GM12878 (cell line): ENCODE measurements around the gene NLGN1. TPM values are rescaled to one million over a fixed set of nuclear protein-coding genes. Genes with fewer than 3 reads are reported as not detected.

ENCODE experiments used
- ATAC-seq: fragments of 200-7000 bp; cut with Tn5 transposase; 3 replicates; pipeline ENCODE4 v1.9.1; 2020; ENCODE audit warnings: mild to moderate bottlenecking, moderate library complexity
- BruUV-seq: library from RNA; stranded (reverse); fragments of 400-500 nt; replicated peaks from 2 replicates; lab custom pipeline; 2021; lab: Mats Ljungman, UMichigan
- CTCF ChIA-PET: fragments of 300-600 bp; sonication (Branson Sonifier 250); formaldehyde crosslinking; extraction: SDS; loops from one replicate; lab custom pipeline; 2021; ENCODE audit warnings: inconsistent platforms; lab: Yijun Ruan, JAX
- POLR2A ChIA-PET: fragments of 350-600 bp; formaldehyde crosslinking; extraction: SDS; loops from one replicate; lab custom pipeline; 2021; ENCODE audit warnings: inconsistent platforms; lab: Charles Lee
- RAD21 ChIA-PET: fragments of 300-600 bp; sonication (Branson Sonifier 250); formaldehyde crosslinking; loops from one replicate; lab custom pipeline; 2023; ENCODE audit warnings: antibody characterized with exemption; ENCODE audit not compliant: unreplicated experiment; lab: Charles Lee
- SMC1A ChIA-PET: fragments of 300-600 bp; sonication (Branson Sonifier 250); formaldehyde crosslinking; loops from one replicate; lab custom pipeline; 2023; ENCODE audit not compliant: unreplicated experiment, uncharacterized antibody; lab: Charles Lee
- DNase-seq: peaks from one replicate; pipeline ENCODE4 v3.0.0-alpha.2; 2011; ENCODE audit warnings: low read depth, low spot score
- FAIRE-seq: peaks from 3 replicates; lab custom pipeline; 2011; peaks lifted over from hg19 to GRCh38; lab: Jason Lieb, UNC
- H2AFZ ChIP-seq: 2 replicates; pipeline ENCODE4 v1.6.0; 2011; ENCODE audit warnings: low read depth, low read length, control low read depth; ENCODE audit not compliant: control insufficient read depth
- H3K27ac ChIP-seq: 2 replicates; pipeline ENCODE4 v1.5.1; 2011; ENCODE audit warnings: control low read depth; ENCODE audit not compliant: control insufficient read depth, insufficient read depth
- H3K27me3 ChIP-seq, 2 experiments: replicated peaks in 1 of 2; 2 replicates each; pipeline versions ENCODE4 v1.6.0 to v1.6.1; 2011; ENCODE audit warnings: low read length in 1 of 2; ENCODE audit not compliant: control insufficient read depth in 2 of 2, insufficient read depth in 2 of 2
- H3K36me3 ChIP-seq, 2 experiments: 2 replicates each; pipeline ENCODE4 v1.5.1; 2011; ENCODE audit warnings: low read length in 1 of 2; ENCODE audit not compliant: control insufficient read depth in 2 of 2, insufficient read depth in 2 of 2
- H3K4me1 ChIP-seq: 2 replicates; pipeline ENCODE4 v1.6.1; 2011; ENCODE audit warnings: mild to moderate bottlenecking, low read length, moderate library complexity, mixed read lengths; ENCODE audit not compliant: control insufficient read depth, insufficient read depth
- H3K4me2 ChIP-seq: 2 replicates; pipeline ENCODE4 v1.6.0; 2011; ENCODE audit warnings: control low read depth; ENCODE audit not compliant: control insufficient read depth, insufficient read depth
- H3K4me3 ChIP-seq: fragments of 200-600 bp; sonication (generic); 2 replicates; pipeline ENCODE4 v1.5.1; 2016
- H3K79me2 ChIP-seq: 2 replicates; pipeline ENCODE4 v1.6.0; 2011; ENCODE audit warnings: low read length; ENCODE audit not compliant: control insufficient read depth, insufficient read depth
- H3K9ac ChIP-seq: 2 replicates; pipeline ENCODE4 v1.8.0; 2011; ENCODE audit warnings: low read length, control low read depth, mixed read lengths; ENCODE audit not compliant: control insufficient read depth, insufficient read depth
- H3K9me3 ChIP-seq: replicated peaks from 3 replicates; pipeline ENCODE4 v1.5.1; 2011; ENCODE audit warnings: mild to moderate bottlenecking, low read length; ENCODE audit not compliant: control insufficient read depth, insufficient read depth
- H4K20me1 ChIP-seq: 2 replicates; pipeline ENCODE4 v1.6.0; 2011; ENCODE audit not compliant: control insufficient read depth, insufficient read depth
- JUND ChIP-seq: IDR thresholded peaks from 2 replicates; pipeline ENCODE4 v1.6.1; 2012; ENCODE audit warnings: low read depth, mild to moderate bottlenecking, low read length, improper control_type of control experiment, moderate library complexity
- KDM1A ChIP-seq: fragments of 200-600 bp; sonication (generic); IDR thresholded peaks from 2 replicates; pipeline ENCODE4 v1.6.1; 2016; ENCODE audit warnings: borderline replicate concordance
- KLF5 ChIP-seq: fragments of 450-650 bp; IDR thresholded peaks from 2 replicates; pipeline ENCODE4 v1.6.1; 2014; ENCODE audit warnings: mild to moderate bottlenecking; ENCODE audit not compliant: partially characterized antibody
- NR2C1 ChIP-seq: fragments of 450-650 bp; IDR thresholded peaks from 2 replicates; pipeline ENCODE4 v1.6.1; 2017; ENCODE audit warnings: antibody characterized with exemption, mild to moderate bottlenecking, moderate library complexity
- SIX5 ChIP-seq: IDR thresholded peaks from 2 replicates; pipeline ENCODE4 v1.6.1; 2011; ENCODE audit warnings: mild to moderate bottlenecking, low read depth, low read length, moderate library complexity; ENCODE audit not compliant: severe bottlenecking
- SMC3 ChIP-seq: IDR thresholded peaks from 2 replicates; pipeline ENCODE4 v1.6.1; 2011; ENCODE audit warnings: low read length, improper control_type of control experiment, borderline replicate concordance
- SP1 ChIP-seq: IDR thresholded peaks from one replicate; pipeline ENCODE4 v1.6.1; 2011; ENCODE audit warnings: low read depth, low read length
- SPI1 ChIP-seq: IDR thresholded peaks from 2 replicates; pipeline ENCODE4 v1.6.1; 2011; ENCODE audit warnings: low read depth, mild to moderate bottlenecking, low read length, moderate library complexity, borderline replicate concordance; ENCODE audit not compliant: insufficient read depth
- SREBF2 ChIP-seq: IDR thresholded peaks from 2 replicates; pipeline ENCODE4 v1.6.1; 2012; ENCODE audit warnings: mild to moderate bottlenecking, low read length
- SRF ChIP-seq, 2 experiments: IDR thresholded peaks; 2 replicates each; pipeline ENCODE4 v1.6.1; 2011; ENCODE audit warnings: low read depth in 2 of 2, low read length in 2 of 2, mild to moderate bottlenecking in 1 of 2, moderate library complexity in 1 of 2
- YY1 ChIP-seq: IDR thresholded peaks from 2 replicates; pipeline ENCODE4 v1.6.1; 2011; ENCODE audit warnings: low read depth, mild to moderate bottlenecking, low read length
- ZNF207 ChIP-seq: fragments of 450-650 bp; IDR thresholded peaks from 2 replicates; pipeline ENCODE4 v1.6.1; 2014; ENCODE audit warnings: antibody characterized with exemption, mild to moderate bottlenecking, borderline replicate concordance
- WGBS: methylation state at CpG from one replicate; pipeline ENCODE4 v1.1.6; 2016; ENCODE audit warnings: low lambda C conversion rate; ENCODE audit not compliant: insufficient replicate concordance, insufficient coverage; ENCODE audit errors: missing lambda C conversion rate; 5-methylcytosine and 5-hydroxymethylcytosine counted together
- in situ Hi-C: fragments of 300-500 bp; cut with MboI; formaldehyde crosslinking; loops from 9 replicates; pipeline ENCODE4 v1.14.3; 2018; ENCODE audit warnings: mixed read lengths
- intact Hi-C: fragments of 100-400 bp; cut with micrococcal nuclease; formaldehyde crosslinking; loops from one replicate; pipeline ENCODE4 v1.14.2; 2022; ENCODE audit not compliant: unreplicated experiment
- polyA plus RNA-seq, 11 experiments: library from polyadenylated mRNA; depleted of rRNA in 4 of 11; unstranded in 6 of 11; stranded (reverse) in 5 of 11; fragments of >200 nt; fragmentation: Nextera tagmentation in 4 of 11; fragmentation: Illumina TruSeq in 1 of 11; extraction: Ambion mirVana in 4 of 11; extraction: Trizol in 1 of 11; gene quantifications; 1 replicate in 1 of 11; 2 replicates in 10 of 11; pipeline versions ENCODE4 v1.2.1 to v1.2.3, GENCODE V29; 2011 to 2016; ENCODE audit warnings: inconsistent platforms in 2 of 11, missing spikeins in 2 of 11, low read depth in 1 of 11
- total RNA-seq, 4 experiments: library from RNA; depleted of rRNA in 3 of 4; stranded (reverse); fragments of >200 nt in 3 of 4; fragmentation: Illumina TruSeq in 1 of 4; extraction: Trizol in 1 of 4; gene quantifications; 2 replicates each; pipeline versions ENCODE4 v1.2.1 to v1.2.3, GENCODE V29; 2013 to 2021
- TF ChIP-seq, protein P1 (sequence below): fragments of 450-650 bp; IDR thresholded peaks from 2 replicates; pipeline ENCODE4 v1.6.1; 2014; ENCODE audit warnings: mild to moderate bottlenecking
- TF ChIP-seq, protein P2 (sequence below): fragments of 450-650 bp; IDR thresholded peaks from 2 replicates; pipeline ENCODE4 v1.6.1; 2017; ENCODE audit warnings: mild to moderate bottlenecking, low read depth, inconsistent platforms; ENCODE audit not compliant: poor library complexity, severe bottlenecking
- TF ChIP-seq, protein P3 (sequence below): fragments of 450-650 bp; IDR thresholded peaks from 2 replicates; pipeline ENCODE4 v1.6.1; 2017; ENCODE audit warnings: mild to moderate bottlenecking
- TF ChIP-seq, protein P4 (sequence below), 3 experiments: IDR thresholded peaks in 2 of 3; conservative IDR thresholded peaks in 1 of 3; 2 replicates each; pipeline ENCODE4 v1.5.1; 2011; ENCODE audit warnings: low read depth in 3 of 3, low read length in 3 of 3, mild to moderate bottlenecking in 3 of 3, control low read depth in 2 of 3, moderate library complexity in 2 of 3, inconsistent platforms in 1 of 3, mixed read lengths in 1 of 3; ENCODE audit not compliant: control insufficient read depth in 2 of 3, insufficient read depth in 1 of 3; ENCODE audit errors: extremely low read depth in 1 of 3

NLGN1 gene
- total and polyA plus RNA-seq, 10 of the 15 experiments (the other 5 are each of a cell fraction or from before 2014, with no cell fraction given) = not detected

GRCh38 chr3:173930251-173930650, 532.7 kb downstream of the NLGN1 start:
- Histone ChIP-seq H2AFZ (no peak overlapping the region), H3K9ac (no peak overlapping the region), H3K36me3 (no peaks in the 10 kb centered on the region), H3K4me3 (no peak overlapping the region), H3K4me2 (no peak overlapping the region), H3K27me3 (no peaks in the 10 kb centered on the region), H4K20me1 (no peaks in the 10 kb centered on the region), H3K9me3 (no peaks in the 10 kb centered on the region), H3K79me2 (no peaks in the 10 kb centered on the region), H3K27ac (no peak overlapping the region), H3K4me1 (no peaks in the 10 kb centered on the region)
- ATAC-seq = no peak
- intact Hi-C loops (no loop called here), in situ Hi-C loops (no loop called here)
- RAD21 ChIA-PET = no interaction called here
- DNase-seq = no peak
- CTCF ChIA-PET = no interaction called here
- SMC1A ChIA-PET = no interaction called here
- WGBS = 24% methylated on average over 2 of the region's 2 CpGs
- BruUV-seq = no TSS peak
- POLR2A ChIA-PET = no interaction called here
- FAIRE-seq = no peak
- no peak for TF ChIP-seq SP1
- TF ChIP-seq YY1 = no peak
- no peak for TF ChIP-seq SMC3
- TF ChIP-seq, protein P1, sequence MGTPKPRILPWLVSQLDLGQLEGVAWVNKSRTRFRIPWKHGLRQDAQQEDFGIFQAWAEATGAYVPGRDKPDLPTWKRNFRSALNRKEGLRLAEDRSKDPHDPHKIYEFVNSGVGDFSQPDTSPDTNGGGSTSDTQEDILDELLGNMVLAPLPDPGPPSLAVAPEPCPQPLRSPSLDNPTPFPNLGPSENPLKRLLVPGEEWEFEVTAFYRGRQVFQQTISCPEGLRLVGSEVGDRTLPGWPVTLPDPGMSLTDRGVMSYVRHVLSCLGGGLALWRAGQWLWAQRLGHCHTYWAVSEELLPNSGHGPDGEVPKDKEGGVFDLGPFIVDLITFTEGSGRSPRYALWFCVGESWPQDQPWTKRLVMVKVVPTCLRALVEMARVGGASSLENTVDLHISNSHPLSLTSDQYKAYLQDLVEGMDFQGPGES = no peak
- TF ChIP-seq, protein P2, sequence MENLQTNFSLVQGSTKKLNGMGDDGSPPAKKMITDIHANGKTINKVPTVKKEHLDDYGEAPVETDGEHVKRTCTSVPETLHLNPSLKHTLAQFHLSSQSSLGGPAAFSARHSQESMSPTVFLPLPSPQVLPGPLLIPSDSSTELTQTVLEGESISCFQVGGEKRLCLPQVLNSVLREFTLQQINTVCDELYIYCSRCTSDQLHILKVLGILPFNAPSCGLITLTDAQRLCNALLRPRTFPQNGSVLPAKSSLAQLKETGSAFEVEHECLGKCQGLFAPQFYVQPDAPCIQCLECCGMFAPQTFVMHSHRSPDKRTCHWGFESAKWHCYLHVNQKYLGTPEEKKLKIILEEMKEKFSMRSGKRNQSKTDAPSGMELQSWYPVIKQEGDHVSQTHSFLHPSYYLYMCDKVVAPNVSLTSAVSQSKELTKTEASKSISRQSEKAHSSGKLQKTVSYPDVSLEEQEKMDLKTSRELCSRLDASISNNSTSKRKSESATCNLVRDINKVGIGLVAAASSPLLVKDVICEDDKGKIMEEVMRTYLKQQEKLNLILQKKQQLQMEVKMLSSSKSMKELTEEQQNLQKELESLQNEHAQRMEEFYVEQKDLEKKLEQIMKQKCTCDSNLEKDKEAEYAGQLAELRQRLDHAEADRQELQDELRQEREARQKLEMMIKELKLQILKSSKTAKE = no peak
- no peak for TF ChIP-seq NR2C1
- no peak for TF ChIP-seq KLF5
- no peak for TF ChIP-seq SIX5
- no peak for TF ChIP-seq SREBF2
- no peak for TF ChIP-seq SPI1
- no peak for TF ChIP-seq ZNF207
- TF ChIP-seq KDM1A = no peak
- TF ChIP-seq JUND = no peak
- TF ChIP-seq, protein P3, sequence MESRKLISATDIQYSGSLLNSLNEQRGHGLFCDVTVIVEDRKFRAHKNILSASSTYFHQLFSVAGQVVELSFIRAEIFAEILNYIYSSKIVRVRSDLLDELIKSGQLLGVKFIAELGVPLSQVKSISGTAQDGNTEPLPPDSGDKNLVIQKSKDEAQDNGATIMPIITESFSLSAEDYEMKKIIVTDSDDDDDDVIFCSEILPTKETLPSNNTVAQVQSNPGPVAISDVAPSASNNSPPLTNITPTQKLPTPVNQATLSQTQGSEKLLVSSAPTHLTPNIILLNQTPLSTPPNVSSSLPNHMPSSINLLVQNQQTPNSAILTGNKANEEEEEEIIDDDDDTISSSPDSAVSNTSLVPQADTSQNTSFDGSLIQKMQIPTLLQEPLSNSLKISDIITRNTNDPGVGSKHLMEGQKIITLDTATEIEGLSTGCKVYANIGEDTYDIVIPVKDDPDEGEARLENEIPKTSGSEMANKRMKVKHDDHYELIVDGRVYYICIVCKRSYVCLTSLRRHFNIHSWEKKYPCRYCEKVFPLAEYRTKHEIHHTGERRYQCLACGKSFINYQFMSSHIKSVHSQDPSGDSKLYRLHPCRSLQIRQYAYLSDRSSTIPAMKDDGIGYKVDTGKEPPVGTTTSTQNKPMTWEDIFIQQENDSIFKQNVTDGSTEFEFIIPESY = no peak
- no peak for TF ChIP-seq SRF (IDR thresholded peaks at IDR 0.05; ENCODE audit: low read depth in 2 of 2, low read length in 2 of 2)
- TF ChIP-seq, protein P4, sequence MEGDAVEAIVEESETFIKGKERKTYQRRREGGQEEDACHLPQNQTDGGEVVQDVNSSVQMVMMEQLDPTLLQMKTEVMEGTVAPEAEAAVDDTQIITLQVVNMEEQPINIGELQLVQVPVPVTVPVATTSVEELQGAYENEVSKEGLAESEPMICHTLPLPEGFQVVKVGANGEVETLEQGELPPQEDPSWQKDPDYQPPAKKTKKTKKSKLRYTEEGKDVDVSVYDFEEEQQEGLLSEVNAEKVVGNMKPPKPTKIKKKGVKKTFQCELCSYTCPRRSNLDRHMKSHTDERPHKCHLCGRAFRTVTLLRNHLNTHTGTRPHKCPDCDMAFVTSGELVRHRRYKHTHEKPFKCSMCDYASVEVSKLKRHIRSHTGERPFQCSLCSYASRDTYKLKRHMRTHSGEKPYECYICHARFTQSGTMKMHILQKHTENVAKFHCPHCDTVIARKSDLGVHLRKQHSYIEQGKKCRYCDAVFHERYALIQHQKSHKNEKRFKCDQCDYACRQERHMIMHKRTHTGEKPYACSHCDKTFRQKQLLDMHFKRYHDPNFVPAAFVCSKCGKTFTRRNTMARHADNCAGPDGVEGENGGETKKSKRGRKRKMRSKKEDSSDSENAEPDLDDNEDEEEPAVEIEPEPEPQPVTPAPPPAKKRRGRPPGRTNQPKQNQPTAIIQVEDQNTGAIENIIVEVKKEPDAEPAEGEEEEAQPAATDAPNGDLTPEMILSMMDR (IDR thresholded peaks at IDR 0.05 in 2 of 3, conservative IDR thresholded peaks at IDR 0.05 in 1 of 3; ENCODE audit: control insufficient read depth in 2 of 3, extremely low read depth in 1 of 3, insufficient read depth in 1 of 3, low read depth in 3 of 3, low read length in 3 of 3) = no peak
